Kidney epithelial cell (primary cell): ENCODE data around the gene EIF4E2. TPM values are rescaled to one million over a fixed set of nuclear protein-coding genes. Genes with fewer than 3 reads are reported as not detected.
A peak's percentile ranks its signal among the peaks of the same experiment; 100 is the strongest.

Experiments used
- DNase-seq: peaks from one replicate; pipeline ENCODE4 v3.0.0-alpha.2; 2010; ENCODE audit warnings: low read depth
- H3K27me3 ChIP-seq: 2 replicates; pipeline ENCODE4 v1.6.0; 2011; ENCODE audit warnings: low read length; ENCODE audit not compliant: control insufficient read depth, insufficient read depth
- H3K36me3 ChIP-seq: 2 replicates; pipeline ENCODE4 v1.5.1; 2011; ENCODE audit warnings: low read length; ENCODE audit not compliant: control insufficient read depth, insufficient read depth
- H3K4me3 ChIP-seq: 2 replicates; pipeline ENCODE4 v1.5.1; 2011; ENCODE audit warnings: low read depth, mild to moderate bottlenecking, control low read depth, low read length
- CTCF ChIP-seq: IDR thresholded peaks from 2 replicates; pipeline ENCODE4 v1.5.1; 2011; ENCODE audit warnings: mild to moderate bottlenecking, moderate library complexity, low read length, control low read depth, inconsistent platforms; ENCODE audit not compliant: insufficient read depth, poor library complexity, severe bottlenecking
- total RNA-seq: library from RNA; depleted of rRNA; stranded (reverse); fragments of >200 nt; gene quantifications from 2 replicates; pipeline ENCODE4 v1.2.3, GENCODE V29; 2015

EIF4E2 gene
- total RNA-seq, 1 donor from 2014 or later: 66.9 TPM

DNA sequence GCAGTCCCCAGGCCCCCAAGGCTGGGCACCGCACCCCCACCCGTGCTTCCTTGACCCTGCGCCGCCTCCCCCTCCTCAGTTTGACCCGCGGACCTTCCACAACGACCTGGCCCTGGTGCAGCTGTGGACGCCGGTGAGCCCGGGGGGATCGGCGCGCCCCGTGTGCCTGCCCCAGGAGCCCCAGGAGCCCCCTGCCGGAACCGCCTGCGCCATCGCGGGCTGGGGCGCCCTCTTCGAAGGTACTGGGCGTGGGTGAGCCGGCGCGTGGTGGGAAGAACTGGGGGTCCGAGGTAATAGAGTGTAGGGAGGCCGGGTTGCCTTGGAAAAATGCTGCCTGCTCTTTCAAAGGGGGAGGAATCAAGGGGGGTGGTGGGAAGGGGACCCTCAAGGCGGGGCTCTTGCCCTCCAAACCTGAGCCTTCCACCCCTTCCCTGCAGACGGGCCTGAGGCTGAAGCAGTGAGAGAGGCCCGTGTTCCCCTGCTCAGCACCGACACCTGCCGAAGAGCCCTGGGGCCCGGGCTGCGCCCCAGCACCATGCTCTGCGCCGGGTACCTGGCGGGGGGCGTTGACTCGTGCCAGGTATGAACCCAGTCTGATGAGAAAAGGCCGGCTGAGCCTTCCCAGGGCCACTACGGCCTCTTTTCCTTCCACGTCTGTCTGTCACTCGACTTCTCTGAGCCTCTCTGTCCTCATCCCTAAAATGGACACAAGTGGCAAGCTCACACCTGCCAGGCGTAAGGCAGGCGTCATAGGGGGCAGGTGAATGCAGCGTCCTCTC, 27.7 kb upstream of the EIF4E2 start:
- Histone ChIP-seq H3K27me3 (peaks cover 77% of the 10 kb centered on the region), H3K36me3 (no peaks in the 10 kb centered on the region), H3K4me3 (no peak overlapping the region)
- TF ChIP-seq CTCF: no peak
- DNase-seq: no peak

DNA sequence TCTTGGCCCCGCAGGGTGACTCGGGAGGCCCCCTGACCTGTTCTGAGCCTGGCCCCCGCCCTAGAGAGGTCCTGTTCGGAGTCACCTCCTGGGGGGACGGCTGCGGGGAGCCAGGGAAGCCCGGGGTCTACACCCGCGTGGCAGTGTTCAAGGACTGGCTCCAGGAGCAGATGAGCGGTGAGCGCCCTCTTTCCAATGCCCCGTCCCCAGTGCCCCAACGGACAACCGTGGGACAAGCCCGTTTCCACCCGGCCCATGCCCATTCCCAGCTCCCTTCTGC, 27.1 kb upstream of the EIF4E2 start:
- DNase-seq: no peak
- Histone ChIP-seq H3K36me3 (no peaks in the 10 kb centered on the region), H3K4me3 (no peak overlapping the region), H3K27me3 (peaks cover 82% of the 10 kb centered on the region)
- no peak for TF ChIP-seq CTCF

DNA sequence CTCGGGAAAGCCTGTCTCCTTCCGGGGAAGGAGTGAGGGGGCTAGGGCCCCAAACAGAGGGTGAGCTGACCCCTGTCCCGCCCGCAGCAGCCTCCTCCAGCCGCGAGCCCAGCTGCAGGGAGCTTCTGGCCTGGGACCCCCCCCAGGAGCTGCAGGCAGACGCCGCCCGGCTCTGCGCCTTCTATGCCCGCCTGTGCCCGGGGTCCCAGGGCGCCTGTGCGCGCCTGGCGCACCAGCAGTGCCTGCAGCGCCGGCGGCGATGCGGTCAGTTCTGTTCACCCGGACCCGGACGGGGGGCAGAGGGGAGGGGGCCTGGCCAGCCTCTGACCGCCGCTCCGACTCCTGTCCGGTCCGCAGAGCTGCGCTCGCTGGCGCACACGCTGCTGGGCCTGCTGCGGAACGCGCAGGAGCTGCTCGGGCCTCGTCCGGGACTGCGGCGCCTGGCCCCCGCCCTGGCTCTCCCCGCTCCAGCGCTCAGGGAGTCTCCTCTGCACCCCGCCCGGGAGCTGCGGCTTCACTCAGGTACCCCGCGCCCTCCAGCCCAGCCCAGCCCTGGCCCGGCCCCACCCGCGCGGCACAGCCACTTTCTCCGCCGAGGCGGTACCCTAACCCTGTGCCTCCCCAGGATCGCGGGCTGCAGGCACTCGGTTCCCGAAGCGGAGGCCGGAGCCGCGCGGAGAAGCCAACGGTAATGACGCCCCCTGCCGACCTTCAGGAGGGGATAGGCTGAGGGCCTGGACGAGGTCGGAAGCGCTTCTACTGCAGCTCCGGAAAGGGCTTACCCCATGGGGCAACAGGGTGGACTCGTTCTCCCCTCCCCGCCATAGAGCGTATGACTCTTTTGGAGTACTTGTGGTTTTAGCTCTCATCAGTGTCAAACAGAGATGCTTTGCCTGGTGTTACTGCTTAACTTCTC, 26.5 kb upstream of the EIF4E2 start:
- TF ChIP-seq CTCF: peak; percentile 38
- H3K4me3 ChIP-seq: peak overlapping the region; percentile 12
- no peaks in the 10 kb centered on the region for H3K36me3 ChIP-seq
- DNase-seq: no peak
- peaks cover 80% of the 10 kb centered on the region for H3K27me3 ChIP-seq

GRCh38 chr2:232524771-232525170, 25.7 kb upstream of the EIF4E2 start:
- peaks cover 72% of the 10 kb centered on the region for H3K27me3 ChIP-seq
- TF ChIP-seq CTCF: no peak
- no peak overlapping the region for H3K4me3 ChIP-seq
- DNase-seq: no peak
- H3K36me3 ChIP-seq: no peaks in the 10 kb centered on the region

- Histone ChIP-seq H3K4me3 (no peak overlapping the region), H3K36me3 (no peaks in the 10 kb centered on the region), H3K27me3 (peaks cover 69% of the 10 kb centered on the region)
- DNase-seq: no peak
- TF ChIP-seq CTCF: no peak
Observed at GRCh38 chr2:232525199-232525598, 25.3 kb upstream of the EIF4E2 start.
